ENCODE results near the gene SCD.

The SCD gene

DNA sequence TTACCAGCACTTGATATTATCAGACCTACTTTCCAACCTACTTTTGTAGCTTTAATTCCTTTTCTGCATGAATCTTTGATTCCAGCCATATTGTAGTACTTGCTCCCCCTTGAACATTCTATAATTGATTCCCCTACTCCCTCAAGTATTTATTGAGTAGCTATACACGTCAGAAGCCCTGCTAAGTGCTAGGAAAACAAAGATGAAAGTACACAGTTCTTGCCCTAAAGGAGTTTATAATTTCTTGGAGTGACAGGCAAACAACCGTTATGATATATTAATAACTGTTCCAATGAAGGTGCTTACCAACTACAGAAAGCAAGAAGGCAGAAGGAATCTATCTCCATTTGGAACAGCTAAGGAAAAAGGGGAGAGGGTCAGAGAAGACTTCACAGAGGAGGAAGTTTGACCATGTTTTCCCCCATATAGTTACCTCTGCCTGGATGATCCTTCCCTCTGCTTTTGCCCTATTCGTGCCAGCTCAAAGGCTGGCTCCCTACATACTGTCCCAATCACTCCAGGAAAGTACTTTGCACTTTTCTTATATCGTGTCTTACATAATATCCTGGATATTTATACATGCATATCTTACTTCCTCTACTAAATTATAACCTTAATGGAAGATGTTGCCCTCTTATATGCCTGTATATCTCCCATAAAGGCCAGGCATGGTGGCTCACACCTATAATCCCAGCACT lies 54.7 kb downstream of the SCD start:
- no peak for DNase-seq

- no peak for DNase-seq
Measured at GRCh38 chr10:100403734-100404133, 56.7 kb downstream of the SCD start.

DNA sequence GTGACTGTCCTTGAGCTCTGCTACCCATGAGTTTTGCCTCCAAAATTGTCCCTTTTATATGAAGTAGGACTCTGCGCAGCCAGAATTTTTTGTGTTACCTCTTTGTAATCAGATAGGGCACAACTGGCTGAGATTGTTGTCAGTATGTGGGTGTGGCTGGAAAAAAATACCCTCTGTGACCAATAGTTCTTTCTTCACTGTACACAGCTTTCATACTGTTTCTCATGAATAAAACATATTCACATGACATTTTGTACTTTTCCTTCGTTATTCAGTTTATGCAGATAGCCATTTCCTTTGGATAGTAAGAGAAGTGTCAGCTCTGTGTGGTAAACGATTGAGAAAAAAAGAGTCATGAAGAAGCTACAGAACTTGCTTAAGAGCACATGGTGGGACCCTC lies 66.1 kb downstream of the SCD start:
- DNase-seq = no peak

All from fibroblast of skin of abdomen (primary cell).